K562 (cell line): ENCODE results near the gene JAK3. TPM values are rescaled to one million over a fixed set of nuclear protein-coding genes. Genes with fewer than 3 reads are reported as not detected.

Experiments
- ATAC-seq: fragments of 200-7000 bp; cut with Tn5 transposase; 3 replicates; pipeline ENCODE4 v1.9.1; 2020; ENCODE audit warnings: moderate library complexity
- BruUV-seq: library from RNA; stranded (reverse); fragments of 400-500 nt; replicated peaks from 2 replicates; lab custom pipeline; 2021; lab: Mats Ljungman, UMichigan
- CTCF ChIA-PET: fragments of 300-600 bp; formaldehyde crosslinking; extraction: SDS; loops from one replicate; lab custom pipeline; 2021; ENCODE audit warnings: low intra/inter-chr PET ratio; lab: Yijun Ruan, JAX
- POLR2A ChIA-PET: fragments of 300-600, 350-650 bp; sonication (Branson Sonifier 250); formaldehyde crosslinking; extraction: SDS; loops from one replicate; lab custom pipeline; 2021; ENCODE audit warnings: antibody characterized with exemption, inconsistent platforms; lab: Yijun Ruan, JAX
- DNase-seq, 4 experiments: peaks; one replicate each; pipeline versions ENCODE4 v3.0.0 to v3.0.0-alpha.2; 2011 to 2018; ENCODE audit warnings: low spot score in 3 of 4, mixed read lengths in 3 of 4; ENCODE audit errors: extremely low read depth in 1 of 4
- FAIRE-seq: peaks from 2 replicates; lab custom pipeline; 2011; peaks lifted over from hg19 to GRCh38; lab: Jason Lieb, UNC
- H2AFZ ChIP-seq: 2 replicates; pipeline ENCODE4 v1.6.0; 2011; ENCODE audit warnings: low read depth, low read length, control low read depth, inconsistent platforms
- H3K27ac ChIP-seq: fragments of 200-600 bp; 3 replicates; pipeline ENCODE4 v1.8.0; 2011; ENCODE audit warnings: low read depth, mild to moderate bottlenecking, control low read depth, inconsistent platforms, low read length, moderate library complexity, mixed read lengths; ENCODE audit errors: extremely low read depth
- H3K27me3 ChIP-seq, 2 experiments: fragments of 300-600 bp in 1 of 2; 2 replicates in 1 of 2; 3 replicates in 1 of 2; pipeline versions ENCODE4 v1.6.0 to v1.8.0; 2011; ENCODE audit warnings: inconsistent platforms in 2 of 2, low read length in 2 of 2, mild to moderate bottlenecking in 1 of 2, mixed read lengths in 1 of 2, moderate library complexity in 1 of 2; ENCODE audit not compliant: control insufficient read depth in 2 of 2, insufficient read depth in 2 of 2
- H3K36me3 ChIP-seq: fragments of 300-600 bp; 3 replicates; pipeline ENCODE4 v1.8.0; 2011; ENCODE audit warnings: mild to moderate bottlenecking, low read length, inconsistent platforms; ENCODE audit not compliant: control insufficient read depth, insufficient read depth
- H3K4me1 ChIP-seq, 2 experiments: fragments of 200-600 bp in 1 of 2; replicated peaks in 1 of 2; 2 replicates in 1 of 2; 3 replicates in 1 of 2; pipeline versions ENCODE4 v1.5.1 to v1.8.0; 2011; ENCODE audit warnings: inconsistent platforms in 2 of 2, low read length in 2 of 2, mild to moderate bottlenecking in 1 of 2, mixed read lengths in 1 of 2, moderate library complexity in 1 of 2; ENCODE audit not compliant: control insufficient read depth in 2 of 2, insufficient read depth in 2 of 2
- H3K4me2 ChIP-seq: 2 replicates; pipeline ENCODE4 v1.6.1; 2011; ENCODE audit warnings: low read length, control low read depth, inconsistent platforms, mixed read lengths; ENCODE audit not compliant: insufficient read depth
- H3K4me3 ChIP-seq: fragments of 200-600 bp; sonication (generic), shearing (Covaris generic); 2 replicates; pipeline ENCODE4 v1.5.1; 2016; ENCODE audit warnings: control low read depth, inconsistent platforms
- H3K79me2 ChIP-seq: fragments of 200-600 bp; 3 replicates; pipeline ENCODE4 v1.8.0; 2011; ENCODE audit warnings: low read length, inconsistent platforms; ENCODE audit not compliant: control insufficient read depth, insufficient read depth
- H3K9ac ChIP-seq, 2 experiments: 2 replicates each; pipeline versions ENCODE4 v1.6.0 to v1.6.1; 2011; ENCODE audit warnings: low read depth in 2 of 2, low read length in 2 of 2, control low read depth in 1 of 2, inconsistent platforms in 1 of 2, mild to moderate bottlenecking in 1 of 2, mixed read lengths in 1 of 2; ENCODE audit not compliant: insufficient read depth in 1 of 2
- H3K9me1 ChIP-seq: one replicate; pipeline ENCODE4 v1.6.0; 2011; ENCODE audit warnings: inconsistent platforms, mild to moderate bottlenecking, low read length, moderate library complexity; ENCODE audit not compliant: control insufficient read depth, insufficient read depth
- H3K9me3 ChIP-seq: replicated peaks from 2 replicates; pipeline ENCODE4 v1.5.1; 2011; ENCODE audit warnings: low read depth, low read length, inconsistent platforms; ENCODE audit not compliant: control insufficient read depth, insufficient read depth
- H4K20me1 ChIP-seq: replicated peaks from 2 replicates; pipeline ENCODE4 v1.6.1; 2011; ENCODE audit warnings: low read length, inconsistent platforms, mixed read lengths; ENCODE audit not compliant: control insufficient read depth, insufficient read depth
- E2F6 ChIP-seq, 2 experiments: IDR thresholded peaks; 2 replicates each; pipeline ENCODE4 v1.6.1; 2011; ENCODE audit warnings: borderline replicate concordance in 1 of 2, control low read depth in 1 of 2, low read depth in 1 of 2, low read length in 1 of 2, mild to moderate bottlenecking in 1 of 2, mixed read lengths in 1 of 2, moderate library complexity in 1 of 2; ENCODE audit not compliant: insufficient read depth in 1 of 2, insufficient read length in 1 of 2, poor library complexity in 1 of 2, severe bottlenecking in 1 of 2; ENCODE audit errors: extremely low read depth in 1 of 2
- HMGN3 ChIP-seq: IDR thresholded peaks from 2 replicates; pipeline ENCODE4 v1.6.1; 2011; ENCODE audit warnings: borderline replicate concordance, low read depth, mild to moderate bottlenecking, mixed read lengths, low read length; ENCODE audit not compliant: insufficient read length; ENCODE audit errors: extremely low read depth
- HMGXB4 ChIP-seq: sonication (generic); formaldehyde crosslinking; IDR thresholded peaks from 2 replicates; pipeline ENCODE4 v1.8.1; 2023; ENCODE audit warnings: mild to moderate bottlenecking, missing genetic modification reagents
- KAT2B ChIP-seq: IDR thresholded peaks from one replicate; pipeline ENCODE4 v1.6.1; 2012; ENCODE audit warnings: low read depth, mild to moderate bottlenecking, control low read depth, inconsistent platforms, low read length, moderate library complexity
- NRF1 ChIP-seq, 2 experiments: fragments of 450-650 bp; IDR thresholded peaks in 1 of 2; conservative IDR thresholded peaks in 1 of 2; 2 replicates each; pipeline ENCODE4 v1.6.1; 2014; ENCODE audit warnings: mild to moderate bottlenecking in 2 of 2
- PHF8 ChIP-seq: fragments of 200-600 bp; sonication (generic); IDR thresholded peaks from 2 replicates; pipeline ENCODE4 v1.6.1; 2012; ENCODE audit warnings: mixed run types, mild to moderate bottlenecking, inconsistent platforms, low read length, moderate library complexity, borderline replicate concordance
- PKNOX1 ChIP-seq: fragments of 450-650 bp; IDR thresholded peaks from 2 replicates; pipeline ENCODE4 v1.6.1; 2016
- SP1 ChIP-seq: sonication (generic); formaldehyde crosslinking; IDR thresholded peaks from 2 replicates; pipeline ENCODE4 v1.8.1; 2022; ENCODE audit warnings: mild to moderate bottlenecking, missing genetic modification reagents
- THAP12 ChIP-seq: fragments of 250-450 bp; sonication (Bioruptor Pico); IDR thresholded peaks from 2 replicates; pipeline ENCODE4 v1.9.0; 2021; ENCODE audit warnings: mild to moderate bottlenecking, inconsistent platforms
- TSC22D4 ChIP-seq: fragments of 450-650 bp; IDR thresholded peaks from 2 replicates; pipeline ENCODE4 v1.6.1; 2016; ENCODE audit warnings: missing genetic modification characterization, missing biosample characterization, control low read depth
- WGBS: fragments of 100-300 bp; shearing (Covaris generic); methylation state at CpG from one replicate; pipeline ENCODE4 v1.1.6; 2016; ENCODE audit warnings: low coverage, mixed read lengths; ENCODE audit not compliant: insufficient coverage; ENCODE audit errors: missing lambda C conversion rate; 5-methylcytosine and 5-hydroxymethylcytosine counted together
- in situ Hi-C: fragments of 300-500 bp; cut with MboI; formaldehyde crosslinking; loops from 4 replicates; pipeline ENCODE4 v1.15.0; 2018; ENCODE audit warnings: inconsistent platforms, mixed read lengths
- intact Hi-C: fragments of 100-400 bp; cut with micrococcal nuclease; formaldehyde crosslinking; loops from 2 replicates; pipeline ENCODE4 v1.14.2; 2022
- polyA plus RNA-seq, 8 experiments: library from polyadenylated mRNA; depleted of rRNA in 4 of 8; stranded (reverse) in 5 of 8; unstranded in 3 of 8; fragments of >200 nt; fragmentation: Nextera tagmentation in 2 of 8; fragmentation: Illumina TruSeq in 1 of 8; extraction: Ambion mirVana in 2 of 8; extraction: Trizol in 1 of 8; gene quantifications; 2 replicates each; pipeline versions ENCODE4 v1.2.1 to v1.2.3, GENCODE V29; 2011 to 2014; ENCODE audit warnings: inconsistent platforms in 1 of 8, missing spikeins in 1 of 8
- total RNA-seq, 7 experiments: library from RNA; depleted of rRNA in 6 of 7; stranded (reverse); fragments of >200 nt in 6 of 7; fragmentation: Illumina TruSeq in 2 of 7; extraction: Trizol in 2 of 7; gene quantifications; 2 replicates each; pipeline versions ENCODE4 v1.2.1 to v1.2.3, GENCODE V29; 2011 to 2021; ENCODE audit warnings: low replicate concordance in 1 of 7

JAK3 gene
- total and polyA plus RNA-seq, 9 of the 15 experiments (the other 6 are each of a cell fraction or from before 2014, with no cell fraction given): 0.01 to 0.18 (median 0.07) TPM; not detected in 1

GRCh38 chr19:17830567-17831418 lies 17.0 kb downstream of the JAK3 start:
- FAIRE-seq (peak; percentile 92), DNase-seq (peak; percentile 92 to 100 (median 100)), ATAC-seq (peak; percentile 91)
- POLR2A ChIA-PET: interaction anchor here (0.5 to 1.4 kb wide), 5 partner anchors 8 to 557 kb away, joined by 3 to 4 read pairs (median 3); no protein-coding TSS in a partner anchor
- Histone ChIP-seq H2AFZ (peak overlapping the region; percentile 98), H3K4me1 (peaks cover 4 to 34% of the 10 kb centered on the region in 2 experiments; a peak in 3 of 5 replicates), H3K9ac (peak overlapping the region; percentile 50 to 93; a peak in 3 of 4 replicates), H3K4me2 (peak overlapping the region; percentile 95), H3K4me3 (peak overlapping the region; percentile 42), H4K20me1 (peaks cover 5% of the 10 kb centered on the region; the same call in 1 of the 2 replicates), H3K9me3 (no peaks in the 10 kb centered on the region), H3K36me3 (no peaks in the 10 kb centered on the region), H3K79me2 (no peaks in the 10 kb centered on the region), H3K9me1 (no peaks in the 10 kb centered on the region), H3K27ac (no peak overlapping the region; the same call in 2 of the 3 replicates), H3K27me3 (peaks cover 2 to 7% of the 10 kb centered on the region in 2 experiments; a peak in 3 of 5 replicates)
- intact Hi-C loops (no loop called here), in situ Hi-C loops (no loop called here)
- no TSS peak for BruUV-seq
- CTCF ChIA-PET: no interaction called here
- WGBS: 3% methylated on average over 23 of the region's 50 CpGs
- TF ChIP-seq E2F6 (IDR thresholded peaks at IDR 0.05; ENCODE audit: borderline replicate concordance in 1 of 2, extremely low read depth in 1 of 2, insufficient read depth in 1 of 2, insufficient read length in 1 of 2, low read depth in 1 of 2, low read length in 1 of 2, poor library complexity in 1 of 2, severe bottlenecking in 1 of 2): peak; percentile 17 to 19
- no peak for TF ChIP-seq KAT2B
- TF ChIP-seq HMGXB4: no peak
- 0 out of 2 replicates have a peak, but pooled peaks have one; percentile 45 for TF ChIP-seq THAP12 (CRISPR knock-in tag)
- TF ChIP-seq HMGN3: peak; percentile 15
- TF ChIP-seq PHF8: peak; percentile 38; the same call in 1 of the 2 replicates
- TF ChIP-seq SP1 (CRISPR knock-in tag): peak; percentile 64; the same call in 1 of the 2 replicates
- TF ChIP-seq NRF1 (conservative IDR thresholded peaks at IDR 0.05 in 1 of 2, IDR thresholded peaks at IDR 0.05 in 1 of 2): peak; percentile 8 to 38; a peak in 2 of 4 replicates
- peak; percentile 29; the same call in 1 of the 2 replicates for TF ChIP-seq PKNOX1
- TF ChIP-seq TSC22D4 (tag): 0 out of 2 replicates have a peak, but pooled peaks have one; percentile 26
